ENCODE measurements around the gene WNT5B. TPM values are rescaled to one million over a fixed set of nuclear protein-coding genes. Genes with fewer than 3 reads are reported as not detected.
"Not testable (repeated sequence)": the region's sequence is repeated elsewhere in the genome, so short reads cannot be mapped to it uniquely, and the experiment has no call there.

The WNT5B gene
- total and polyA plus RNA-seq, 5 donors from 2014 or later, result not detected

- Mint-ChIP-seq H3K9me3 (no peaks in the 10 kb centered on the region), H3K27me3 (peaks cover 7% of the 10 kb centered on the region), H3K27ac (peak overlapping the region; percentile 38 to 100 (median 99)), H3K36me3 (no peaks in the 10 kb centered on the region), H3K4me1 (peaks cover 26 to 57% (median 39%) of the 10 kb centered on the region in 4 donors), H3K4me3 (peak overlapping the region; percentile 90 to 98 (median 94))
- ATAC-seq (ENCODE audit: low read depth in 2 of 2), result peak in 1 of 2 donors; percentile 10
- Histone ChIP-seq H3K27ac (ENCODE audit: insufficient read depth, low read length, poor library complexity, severe bottlenecking) (peak overlapping the region; percentile 94), H3K36me3 (ENCODE audit: control insufficient read depth, insufficient read depth, low read length) (no peaks in the 10 kb centered on the region), H3K27me3 (ENCODE audit: control insufficient read depth, insufficient read depth, low read length) (no peaks in the 10 kb centered on the region), H3K9me3 (ENCODE audit: control insufficient read depth in 2 of 2, low read length in 2 of 2) (no peaks in the 10 kb centered on the region), H3K4me1 (ENCODE audit: control insufficient read depth, insufficient read depth, low read length, poor library complexity, severe bottlenecking) (peaks cover 29% of the 10 kb centered on the region), H3K4me3 (ENCODE audit: low read depth, low read length) (peak overlapping the region; percentile 80)
- DNase-seq, result peak in 2 of 3 donors; percentile 6 to 38
Observed at GRCh38 chr12:1691123-1692007, 62.3 kb downstream of the WNT5B start.

- Histone ChIP-seq H3K27me3 (ENCODE audit: control insufficient read depth, insufficient read depth, low read length) (no peaks in the 10 kb centered on the region), H3K4me1 (ENCODE audit: control insufficient read depth, insufficient read depth, low read length, poor library complexity, severe bottlenecking) (peaks cover 33% of the 10 kb centered on the region), H3K4me3 (ENCODE audit: low read depth, low read length) (peak overlapping the region; percentile 80), H3K9me3 (ENCODE audit: control insufficient read depth in 2 of 2, low read length in 2 of 2) (no peaks in the 10 kb centered on the region), H3K36me3 (ENCODE audit: control insufficient read depth, insufficient read depth, low read length) (no peaks in the 10 kb centered on the region), H3K27ac (ENCODE audit: insufficient read depth, low read length, poor library complexity, severe bottlenecking) (no peak overlapping the region)
- peaks cover 34 to 66% (median 47%) of the 10 kb centered on the region in 4 donors for H3K4me1 Mint-ChIP-seq
- H3K36me3 Mint-ChIP-seq, result no peaks in the 10 kb centered on the region
- peak overlapping the region; percentile 23 to 100 (median 99) for H3K27ac Mint-ChIP-seq
- H3K27me3 Mint-ChIP-seq, result peaks cover 6% of the 10 kb centered on the region
- H3K9me3 Mint-ChIP-seq, result no peaks in the 10 kb centered on the region
- DNase-seq, result no peak
- no peak for ATAC-seq (ENCODE audit: low read depth in 2 of 2)
- H3K4me3 Mint-ChIP-seq, result peak overlapping the region; percentile 90 to 98 (median 94)
Observed at GRCh38 chr12:1692226-1692625, 63.2 kb downstream of the WNT5B start.

- H3K4me1 ChIP-seq (ENCODE audit: control insufficient read depth, insufficient read depth, low read length, poor library complexity, severe bottlenecking), result peaks cover 33% of the 10 kb centered on the region
- H3K9me3 Mint-ChIP-seq, result no peaks in the 10 kb centered on the region
- peaks cover 41 to 74% (median 54%) of the 10 kb centered on the region in 4 donors for H3K4me1 Mint-ChIP-seq
- no peaks in the 10 kb centered on the region for H3K27me3 ChIP-seq (ENCODE audit: control insufficient read depth, insufficient read depth, low read length)
- DNase-seq (no peak), ATAC-seq (ENCODE audit: low read depth in 2 of 2) (no peak)
- H3K9me3 ChIP-seq (ENCODE audit: control insufficient read depth in 2 of 2, low read length in 2 of 2), result no peaks in the 10 kb centered on the region
- no peak overlapping the region for H3K27ac ChIP-seq (ENCODE audit: insufficient read depth, low read length, poor library complexity, severe bottlenecking)
- no peaks in the 10 kb centered on the region for H3K36me3 ChIP-seq (ENCODE audit: control insufficient read depth, insufficient read depth, low read length)
- H3K36me3 Mint-ChIP-seq, result no peaks in the 10 kb centered on the region
- peak overlapping the region in 2 of 3 donors; percentile 69 to 88 for H3K27ac Mint-ChIP-seq
- no peaks in the 10 kb centered on the region for H3K27me3 Mint-ChIP-seq
- H3K4me3 Mint-ChIP-seq, result peak overlapping the region; percentile 75 to 98 (median 90)
- H3K4me3 ChIP-seq (ENCODE audit: low read depth, low read length), result no peak overlapping the region
Observed at GRCh38 chr12:1692895-1693610, 64.0 kb downstream of the WNT5B start.

- not testable (repeated sequence) for H3K27me3 Mint-ChIP-seq
Observed at GRCh38 chr12:1695097-1695496, 66.1 kb downstream of the WNT5B start.

GRCh38 chr12:1695886-1696670 lies 67.0 kb downstream of the WNT5B start:
- Histone ChIP-seq H3K27me3 (ENCODE audit: control insufficient read depth, insufficient read depth, low read length) (no peaks in the 10 kb centered on the region), H3K4me1 (ENCODE audit: control insufficient read depth, insufficient read depth, low read length, poor library complexity, severe bottlenecking) (peaks cover 24% of the 10 kb centered on the region), H3K36me3 (ENCODE audit: control insufficient read depth, insufficient read depth, low read length) (no peaks in the 10 kb centered on the region), H3K9me3 (ENCODE audit: control insufficient read depth in 2 of 2, low read length in 2 of 2) (no peaks in the 10 kb centered on the region), H3K27ac (ENCODE audit: insufficient read depth, low read length, poor library complexity, severe bottlenecking) (no peak overlapping the region), H3K4me3 (ENCODE audit: low read depth, low read length) (no peak overlapping the region)
- no peak for DNase-seq
- H3K27me3 Mint-ChIP-seq, result no peaks in the 10 kb centered on the region
- peak overlapping the region in 1 of 3 donors; percentile 52 for H3K27ac Mint-ChIP-seq
- H3K9me3 Mint-ChIP-seq, result no peaks in the 10 kb centered on the region
- H3K4me1 Mint-ChIP-seq, result peaks cover 48 to 82% (median 65%) of the 10 kb centered on the region in 4 donors
- ATAC-seq (ENCODE audit: low read depth in 2 of 2), result no peak
- H3K4me3 Mint-ChIP-seq, result peak overlapping the region in 2 of 4 donors; percentile 73 to 81
- H3K36me3 Mint-ChIP-seq, result no peaks in the 10 kb centered on the region

More at GRCh38 chr12:1695097-1695496, 66.1 kb downstream of the WNT5B start:
- not testable (repeated sequence) for H3K9me3 ChIP-seq (ENCODE audit: control insufficient read depth in 2 of 2, low read length in 2 of 2); DNase-seq; H3K27ac ChIP-seq (ENCODE audit: insufficient read depth, low read length, poor library complexity, severe bottlenecking); H3K27ac Mint-ChIP-seq; H3K27me3 ChIP-seq (ENCODE audit: control insufficient read depth, insufficient read depth, low read length); ATAC-seq (ENCODE audit: low read depth in 2 of 2); H3K4me3 Mint-ChIP-seq; H3K4me3 ChIP-seq (ENCODE audit: low read depth, low read length); H3K9me3 Mint-ChIP-seq; H3K36me3 ChIP-seq (ENCODE audit: control insufficient read depth, insufficient read depth, low read length); H3K36me3 Mint-ChIP-seq
- peaks cover 53 to 82% (median 63%) of the 10 kb centered on the region in 4 donors for H3K4me1 Mint-ChIP-seq
- H3K4me1 ChIP-seq (ENCODE audit: control insufficient read depth, insufficient read depth, low read length, poor library complexity, severe bottlenecking), result peaks cover 30% of the 10 kb centered on the region

- Histone ChIP-seq H3K4me1 (ENCODE audit: control insufficient read depth, insufficient read depth, low read length, poor library complexity, severe bottlenecking) (peaks cover 19% of the 10 kb centered on the region), H3K27me3 (ENCODE audit: control insufficient read depth, insufficient read depth, low read length) (no peaks in the 10 kb centered on the region), H3K27ac (ENCODE audit: insufficient read depth, low read length, poor library complexity, severe bottlenecking) (no peak overlapping the region), H3K9me3 (ENCODE audit: control insufficient read depth in 2 of 2, low read length in 2 of 2) (no peaks in the 10 kb centered on the region), H3K4me3 (ENCODE audit: low read depth, low read length) (no peak overlapping the region), H3K36me3 (ENCODE audit: control insufficient read depth, insufficient read depth, low read length) (no peaks in the 10 kb centered on the region)
- Mint-ChIP-seq H3K9me3 (no peaks in the 10 kb centered on the region), H3K27me3 (no peaks in the 10 kb centered on the region), H3K4me3 (peak overlapping the region in 1 of 4 donors; percentile 73), H3K27ac (peak overlapping the region in 2 of 3 donors; percentile 8 to 52), H3K36me3 (no peaks in the 10 kb centered on the region), H3K4me1 (peaks cover 48 to 82% (median 64%) of the 10 kb centered on the region in 4 donors)
- ATAC-seq (ENCODE audit: low read depth in 2 of 2), result no peak
- DNase-seq, result no peak
Observed at GRCh38 chr12:1696800-1697199, 67.8 kb downstream of the WNT5B start.
